NCI-H226 (cell line): ENCODE data around the gene GTF2H4.

Source experiments
- DNase-seq: peaks from one replicate; pipeline ENCODE4 v3.0.0-alpha.2; 2015

The GTF2H4 gene

GRCh38 chr6:30960907-30961673 lies 53.1 kb downstream of the GTF2H4 start:
- DNase-seq: peak; percentile 28

- no peak for DNase-seq
Measured at GRCh38 chr6:30962716-30963115, 54.7 kb downstream of the GTF2H4 start.

GRCh38 chr6:30963641-30964040 lies 55.6 kb downstream of the GTF2H4 start:
- no peak for DNase-seq
